Retinal pigment epithelial cell (primary cell): ENCODE measurements around the gene FSD2.

Source experiments
- DNase-seq: peaks from one replicate; pipeline ENCODE4 v3.0.0-alpha.2; 2010; ENCODE audit warnings: low read depth
- H3K4me3 ChIP-seq: 2 replicates; pipeline ENCODE4 v1.5.1; 2011; ENCODE audit warnings: mild to moderate bottlenecking, low read length, control low read depth, moderate library complexity
- CTCF ChIP-seq: conservative IDR thresholded peaks from 2 replicates; pipeline ENCODE4 v1.5.1; 2011; ENCODE audit warnings: low read depth, low read length, control low read depth, inconsistent platforms

FSD2 gene

GRCh38 chr15:82840166-82840565, 34.3 kb upstream of the FSD2 start:
- H3K4me3 ChIP-seq: no peak overlapping the region
- no peak for TF ChIP-seq CTCF
- no peak for DNase-seq

GRCh38 chr15:82839136-82839535, 33.3 kb upstream of the FSD2 start:
- no peak overlapping the region for H3K4me3 ChIP-seq
- DNase-seq: no peak
- TF ChIP-seq CTCF: no peak

- H3K4me3 ChIP-seq: no peak overlapping the region
- DNase-seq: no peak
- no peak for TF ChIP-seq CTCF
Measured at GRCh38 chr15:82838096-82838735, 32.3 kb upstream of the FSD2 start.

GRCh38 chr15:82835391-82835917, 29.6 kb upstream of the FSD2 start:
- TF ChIP-seq CTCF: no peak
- DNase-seq: no peak
- H3K4me3 ChIP-seq: no peak overlapping the region

GRCh38 chr15:82833362-82833682, 27.5 kb upstream of the FSD2 start:
- H3K4me3 ChIP-seq: no peak overlapping the region
- TF ChIP-seq CTCF: no peak
- DNase-seq: no peak

- H3K4me3 ChIP-seq: no peak overlapping the region
- no peak for TF ChIP-seq CTCF
- DNase-seq: peak; percentile 80
Measured at GRCh38 chr15:82832601-82833361, 26.9 kb upstream of the FSD2 start.
